ENCODE data around the gene SLC16A2.
A peak's percentile ranks its signal among the peaks of the same experiment; 100 is the strongest.

The SLC16A2 gene

DNA sequence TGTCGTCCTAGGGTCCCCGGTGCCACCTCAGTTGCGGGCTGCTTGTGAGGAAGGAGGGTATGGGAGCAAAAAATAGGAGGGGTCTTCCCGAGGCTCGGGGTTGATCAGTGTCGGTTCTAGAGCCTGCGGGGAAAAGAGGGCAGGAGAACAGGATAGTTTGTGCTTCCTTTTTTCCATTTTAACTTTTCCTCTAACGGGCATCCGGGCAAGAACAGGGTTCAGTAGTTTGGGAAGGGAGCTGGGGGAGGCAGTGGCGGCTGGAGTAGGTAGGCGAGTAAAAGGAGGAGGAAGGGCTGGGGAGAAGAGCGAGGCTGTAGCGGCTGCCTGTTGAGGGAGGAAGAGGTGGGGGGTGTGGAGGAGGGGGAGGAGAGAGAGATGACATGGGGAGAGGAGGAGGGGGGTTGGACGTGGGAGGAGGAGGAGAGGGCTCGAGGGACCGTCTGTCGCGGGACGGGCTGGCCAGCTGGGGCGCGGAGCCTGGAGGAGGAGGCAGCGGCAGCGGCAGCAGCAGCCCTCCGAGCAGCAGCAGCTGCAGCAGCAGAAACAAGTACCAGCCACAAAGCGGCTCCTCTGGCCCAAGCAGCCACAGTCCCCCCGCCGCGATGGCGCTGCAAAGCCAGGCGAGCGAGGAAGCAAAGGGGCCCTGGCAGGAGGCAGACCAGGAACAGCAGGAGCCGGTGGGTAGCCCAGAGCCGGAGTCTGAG, at the start of gene SLC16A2:
Gene SLC16A2, plus strand, starts transcription at position 458 of the 704 bp plus-strand sequence. Its CDS starts 145 bp downstream, at position 603.
- no peak for DNase-seq

DNA sequence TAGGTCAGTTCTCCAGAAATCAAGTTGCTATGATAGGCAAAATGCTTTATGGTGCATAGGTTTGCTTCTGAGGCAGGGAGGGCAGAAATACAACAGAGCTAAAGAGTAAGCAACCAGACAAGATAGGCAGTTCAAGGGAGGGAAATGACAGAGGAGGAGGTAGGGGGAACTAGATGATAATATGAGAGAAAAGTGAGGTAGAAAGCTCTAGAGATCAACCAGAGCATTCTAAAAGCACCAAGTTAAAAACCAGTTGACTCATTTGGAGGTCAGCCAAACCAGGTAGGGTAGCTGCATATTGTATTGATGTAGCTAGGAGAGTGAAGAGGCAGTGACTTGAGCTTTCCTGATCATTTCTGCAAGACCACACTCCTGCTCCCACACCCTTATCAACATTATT, 49.0 kb upstream of the SLC16A2 start:
- no peak for DNase-seq

DNA sequence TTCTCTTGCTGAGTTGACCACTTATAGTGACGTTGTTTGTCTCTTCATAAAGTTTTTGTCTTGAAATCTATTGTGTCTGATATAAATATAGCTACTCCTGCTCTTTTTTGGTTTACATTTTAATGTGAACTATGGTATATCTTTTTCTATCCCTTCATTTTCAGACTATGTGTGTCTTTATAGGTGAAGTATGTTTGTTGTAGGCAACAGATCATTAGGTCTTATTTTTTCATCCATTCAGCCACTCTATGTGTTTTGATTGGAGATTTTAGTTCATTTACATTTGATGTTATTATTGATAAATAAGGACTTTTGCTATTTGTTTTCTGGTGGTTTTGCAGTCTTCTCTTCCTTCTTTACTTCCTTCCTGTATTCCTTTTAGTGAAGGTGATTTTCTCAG, 44.0 kb upstream of the SLC16A2 start:
- DNase-seq: no peak

DNA sequence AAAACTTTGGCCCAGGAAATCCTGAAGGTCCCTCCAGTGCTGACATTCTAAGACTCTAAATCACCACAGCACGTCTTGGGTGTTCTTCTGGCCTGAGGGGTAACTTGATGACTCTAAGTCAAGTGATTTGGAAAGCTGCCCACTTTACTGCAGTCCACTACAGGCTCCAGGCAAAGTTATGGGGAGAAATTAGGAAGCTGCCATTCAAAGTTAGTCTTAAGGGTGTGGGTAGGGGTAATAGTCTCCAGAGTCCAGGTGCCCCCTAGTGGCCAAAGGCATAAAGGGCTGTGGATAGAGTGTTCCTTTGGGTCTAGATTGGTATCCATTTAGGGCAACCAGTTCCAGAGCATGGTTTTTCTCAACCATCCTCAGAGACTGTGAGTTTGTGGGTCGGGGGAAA, 38.7 kb upstream of the SLC16A2 start:
- peak; percentile 0 to 23 (median 8) for DNase-seq

DNA sequence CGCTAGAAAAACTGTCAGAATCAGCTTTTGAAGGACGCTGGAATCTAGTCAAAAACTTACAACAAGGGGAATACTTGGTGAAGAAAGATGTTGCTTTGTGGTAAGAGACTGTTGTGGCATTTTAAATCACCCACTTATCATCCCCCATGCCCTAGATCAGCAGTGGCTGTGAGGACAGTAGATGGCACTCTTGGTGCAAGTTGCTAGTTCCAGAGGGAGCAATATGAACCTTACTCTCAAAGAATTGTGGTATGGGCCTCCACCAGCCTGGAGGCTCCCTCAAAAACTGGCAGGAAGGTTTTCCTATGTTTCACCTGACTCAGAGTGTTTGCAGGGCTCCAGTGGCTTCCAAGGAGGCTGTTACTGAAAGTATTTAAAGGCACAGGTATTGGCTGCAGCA, 37.7 kb upstream of the SLC16A2 start:
- no peak for DNase-seq

DNA sequence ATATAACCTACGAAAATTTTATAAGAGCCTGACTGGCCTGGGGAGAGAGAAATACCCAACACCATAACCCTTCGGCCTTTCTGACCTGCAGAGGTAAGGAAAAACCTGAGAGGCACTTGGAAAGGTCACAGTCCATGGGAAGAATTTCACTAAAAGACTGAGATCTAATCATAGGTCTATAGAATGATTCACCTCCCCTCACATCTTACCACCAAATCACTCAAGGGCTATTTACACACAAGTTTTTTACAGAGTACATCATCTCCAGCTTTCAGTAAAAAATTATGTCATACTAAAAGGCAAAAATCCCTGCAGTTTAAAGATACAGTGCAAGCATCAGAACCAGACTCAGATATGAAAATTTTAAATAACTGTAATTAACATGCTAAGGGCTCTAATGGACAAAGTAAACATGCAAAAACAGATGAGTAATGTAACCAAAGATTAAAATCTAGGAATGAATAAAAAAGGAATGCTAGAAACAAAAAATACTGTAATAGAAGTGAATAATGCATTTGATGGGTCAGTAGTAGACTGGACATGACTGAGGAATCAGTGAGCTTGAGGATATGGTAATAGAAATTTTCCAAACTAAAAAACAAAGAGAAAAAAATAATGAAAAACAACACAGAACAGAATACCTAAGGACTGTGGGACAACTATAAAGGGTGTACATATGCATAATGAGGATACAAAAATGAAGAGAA, 32.1 kb upstream of the SLC16A2 start:
- DNase-seq: no peak

DNA sequence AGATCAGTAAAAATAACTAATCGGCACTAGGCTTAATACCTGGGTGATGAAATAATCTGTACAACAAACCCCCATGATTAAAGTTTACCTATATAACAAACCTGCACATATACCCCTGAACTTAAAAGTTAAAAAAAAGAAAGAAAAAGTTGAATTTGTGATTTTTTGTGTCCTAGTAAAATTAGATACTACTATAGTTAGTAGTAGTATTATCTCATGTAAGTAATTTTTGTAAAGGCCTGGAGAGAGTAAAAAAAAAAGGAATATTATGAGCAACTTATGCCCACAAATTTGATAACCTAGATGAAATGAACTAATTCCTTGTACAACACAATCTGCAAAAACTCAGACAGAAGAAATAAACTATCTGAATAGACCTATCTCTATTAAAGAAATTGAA, 25.7 kb upstream of the SLC16A2 start:
- no peak for DNase-seq

DNA sequence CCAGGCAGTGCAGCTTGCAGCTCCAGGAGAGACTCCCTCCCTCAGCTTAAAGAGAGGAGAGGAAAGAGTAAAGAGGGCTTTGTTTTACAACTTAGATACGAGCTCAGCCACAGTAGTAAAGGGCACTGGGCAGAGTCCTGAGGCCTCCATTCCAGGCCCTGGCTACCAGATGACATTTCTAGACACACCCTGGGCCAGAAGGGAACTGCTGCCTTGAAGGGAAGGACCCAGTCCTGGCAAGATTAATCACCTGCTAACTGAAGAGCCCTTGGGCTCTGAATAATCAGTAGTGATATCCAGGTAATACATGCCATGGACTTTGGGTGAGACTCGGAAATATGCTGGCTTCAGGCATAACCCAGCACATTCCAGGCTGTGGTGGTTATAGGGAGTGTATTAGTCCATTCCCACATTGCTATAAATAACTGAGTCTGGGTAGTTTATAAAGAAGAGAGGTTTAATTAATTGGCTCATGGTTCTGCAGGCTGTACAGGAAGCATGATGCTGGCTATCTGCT, 15.3 kb upstream of the SLC16A2 start:
- no peak for DNase-seq

DNA sequence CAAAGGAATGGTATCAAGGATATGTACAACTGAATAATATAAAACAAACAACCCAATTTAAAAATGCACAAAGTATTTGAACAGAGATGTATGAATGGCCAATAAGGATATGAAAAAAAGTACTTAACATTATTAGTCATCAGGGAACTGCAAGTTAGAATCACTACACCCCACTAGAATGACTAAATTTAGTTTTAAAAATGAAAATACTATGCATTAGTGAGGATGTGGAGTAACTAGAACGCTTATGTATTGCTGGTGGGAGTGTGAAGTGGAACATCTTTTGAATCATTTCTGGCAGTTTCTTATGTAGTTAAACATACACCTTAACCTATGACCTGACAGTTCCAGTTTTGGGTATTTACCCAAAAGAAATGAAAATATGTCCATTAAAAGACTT, 13.0 kb upstream of the SLC16A2 start:
- no peak for DNase-seq

DNA sequence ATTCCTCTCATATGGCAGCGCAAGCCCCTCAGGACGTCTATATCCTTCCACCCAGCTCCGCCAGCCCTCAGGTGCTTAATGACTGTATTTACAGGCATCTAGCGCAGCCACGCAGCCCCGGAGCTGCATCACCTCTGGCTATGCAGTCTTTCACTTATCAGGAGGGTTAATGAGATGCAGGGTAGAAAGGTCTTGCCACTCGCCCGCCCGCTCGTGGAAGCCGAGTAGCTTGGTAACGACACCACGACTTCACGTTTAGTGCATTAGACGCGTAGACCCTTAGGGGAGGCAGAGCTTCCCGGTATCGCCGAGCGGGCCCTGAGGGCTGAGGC, 1.5 kb upstream of the SLC16A2 start:
- no peak for DNase-seq

DNA sequence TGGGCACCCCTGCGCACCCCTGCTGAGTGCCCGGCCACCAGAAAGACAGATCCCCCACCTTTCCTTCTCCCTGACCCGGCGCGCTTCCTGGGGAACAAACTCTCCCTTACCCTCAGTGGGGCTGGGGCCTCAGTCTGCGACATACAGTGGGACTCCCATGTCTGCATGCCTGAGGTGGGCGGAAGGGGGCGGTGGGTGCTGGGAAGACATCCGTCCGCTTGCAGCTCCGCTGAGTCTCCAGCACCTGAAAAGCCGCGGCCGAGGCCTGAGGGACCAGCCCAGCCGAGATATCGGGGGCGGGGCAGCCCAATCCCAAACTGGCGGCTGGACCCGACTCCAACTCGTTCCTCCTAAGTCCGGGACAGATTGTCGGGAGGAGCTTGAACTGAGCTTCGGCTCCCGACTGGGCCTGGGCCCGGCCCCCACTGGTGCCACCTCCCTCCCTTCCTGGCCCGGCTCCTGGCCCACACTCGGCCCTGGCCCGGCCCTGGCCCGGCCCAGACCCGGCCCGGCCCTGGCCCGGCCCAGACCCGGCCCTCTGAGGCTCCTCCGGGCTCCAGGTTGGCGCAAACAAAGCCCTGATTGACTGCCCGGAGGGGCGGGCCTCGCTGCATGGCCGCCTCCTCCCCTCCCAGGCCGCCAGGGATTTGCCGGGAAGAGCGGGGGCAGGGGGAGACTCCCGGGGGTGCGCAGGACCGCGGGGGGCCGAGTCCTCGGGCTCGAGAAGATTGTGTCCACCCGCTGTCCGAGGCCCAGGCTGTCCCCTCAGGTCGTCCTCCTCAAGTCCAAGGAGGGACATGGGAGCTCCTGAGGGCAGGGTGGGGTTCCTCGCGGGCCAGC, 877 bp upstream of the SLC16A2 start:
- DNase-seq: peak in 2 of 4 experiments; percentile 0 to 1

DNA sequence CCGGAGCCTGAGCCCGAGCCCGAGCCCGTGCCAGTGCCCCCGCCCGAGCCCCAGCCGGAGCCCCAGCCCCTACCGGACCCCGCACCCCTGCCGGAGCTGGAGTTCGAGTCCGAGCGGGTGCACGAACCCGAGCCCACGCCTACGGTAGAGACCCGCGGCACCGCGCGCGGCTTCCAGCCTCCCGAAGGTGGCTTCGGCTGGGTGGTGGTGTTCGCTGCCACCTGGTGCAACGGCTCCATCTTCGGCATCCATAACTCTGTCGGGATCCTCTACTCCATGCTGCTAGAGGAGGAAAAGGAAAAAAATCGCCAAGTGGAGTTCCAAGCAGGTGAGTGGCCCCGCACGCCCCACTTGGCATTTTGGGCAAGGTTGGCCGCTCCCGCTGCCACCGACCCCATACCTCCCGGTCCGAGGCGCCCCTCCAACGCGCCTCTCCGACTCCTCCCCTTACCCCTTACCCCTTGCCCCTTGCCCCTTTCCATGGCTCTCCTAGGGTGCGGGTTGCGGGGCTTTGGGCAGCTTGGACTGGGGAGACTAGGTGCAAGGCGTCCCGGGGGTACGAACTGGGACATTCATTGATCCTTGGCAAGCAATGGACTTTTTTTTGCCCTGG, 553 bp downstream of the SLC16A2 start:
- DNase-seq: no peak

DNA sequence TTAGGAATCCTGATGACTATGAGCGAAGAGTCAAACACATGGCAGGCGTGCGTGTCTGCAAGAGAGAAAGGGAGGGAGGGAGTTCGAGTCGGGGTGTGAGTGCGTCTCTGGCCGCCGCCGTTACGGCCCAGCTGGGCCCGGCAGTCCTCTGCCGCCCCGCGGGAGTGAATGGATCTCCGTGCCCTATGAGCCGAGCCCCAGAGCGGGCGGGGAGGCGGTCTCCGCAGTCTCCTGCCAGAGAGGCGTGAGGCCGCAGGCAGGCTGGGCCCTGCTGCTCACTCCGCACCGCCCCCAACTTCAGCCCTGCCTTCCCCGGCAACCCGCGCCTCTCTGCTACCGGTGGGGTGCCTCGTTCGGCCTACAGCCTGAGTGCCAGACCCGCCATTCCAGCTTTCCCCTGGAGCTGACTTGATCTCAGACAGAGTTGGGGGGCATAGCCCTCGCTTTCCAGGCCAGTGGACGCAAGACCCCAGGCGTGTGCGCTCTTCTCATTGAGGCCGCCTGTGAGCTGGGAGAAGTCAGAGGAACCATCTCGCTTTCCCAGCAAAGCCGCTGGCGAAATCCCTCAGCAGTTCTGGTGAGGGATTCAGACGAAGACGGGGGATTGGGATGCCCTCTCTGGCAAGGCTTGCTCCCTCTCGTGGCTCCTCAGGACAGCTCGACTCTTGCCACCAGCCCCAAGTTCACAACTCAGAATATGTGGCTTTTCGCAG, 1.4 kb downstream of the SLC16A2 start:
- peak in 1 of 4 experiments; percentile 0 for DNase-seq

DNA sequence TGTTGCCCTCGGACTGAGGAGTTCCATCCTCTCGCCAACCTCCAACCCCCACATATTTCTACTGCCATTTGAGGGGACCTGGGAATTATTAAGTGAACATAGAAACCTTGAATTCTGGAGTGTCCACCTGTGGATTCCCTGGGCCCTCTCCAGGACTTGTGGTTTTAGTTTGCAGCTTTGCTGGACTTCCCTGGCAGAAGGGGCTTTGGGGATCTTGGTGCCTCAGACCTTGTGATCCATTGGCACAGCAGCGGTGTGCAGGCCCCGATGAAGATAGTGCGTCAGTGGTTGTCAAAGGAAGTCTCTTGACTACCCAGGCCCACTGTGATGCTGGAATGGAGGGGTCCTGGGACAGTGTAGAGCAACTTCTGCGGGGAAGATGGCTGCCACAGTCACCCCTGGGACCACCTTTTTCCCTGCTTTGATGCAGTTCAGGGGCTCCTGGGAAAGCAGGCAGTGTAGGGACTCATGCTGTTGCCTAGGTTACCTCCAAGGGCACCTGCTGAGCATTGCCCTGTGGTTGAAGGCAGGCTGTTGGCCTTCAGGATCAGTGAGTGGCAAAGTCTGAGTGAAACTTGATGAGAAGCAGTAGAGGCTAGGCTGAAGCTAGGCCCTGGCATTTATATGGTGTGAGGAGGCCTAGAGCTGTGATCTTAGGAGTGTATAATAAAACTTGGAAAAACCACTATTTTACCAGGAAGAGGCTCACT, 2.2 kb downstream of the SLC16A2 start:
- no peak for DNase-seq

DNA sequence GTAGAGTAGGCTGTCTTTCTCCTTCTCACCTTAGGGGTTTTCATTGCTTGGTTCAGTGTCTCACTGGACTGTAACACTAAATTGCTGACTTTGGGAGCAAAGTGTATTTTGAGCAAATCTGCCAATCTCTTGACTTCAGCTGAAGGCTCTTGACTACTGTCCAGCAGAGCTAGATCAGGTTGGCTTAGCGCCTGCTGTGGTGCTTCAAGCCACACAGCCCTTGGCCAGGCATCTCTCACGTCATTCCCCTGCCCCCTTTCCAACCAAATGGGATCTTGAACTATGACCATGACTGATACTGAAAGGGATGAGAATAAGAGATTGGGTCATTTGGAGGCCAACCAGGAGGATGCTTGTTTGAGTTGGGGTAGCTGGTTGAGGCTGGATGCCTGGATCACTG, 4.8 kb downstream of the SLC16A2 start:
- DNase-seq: no peak

DNA sequence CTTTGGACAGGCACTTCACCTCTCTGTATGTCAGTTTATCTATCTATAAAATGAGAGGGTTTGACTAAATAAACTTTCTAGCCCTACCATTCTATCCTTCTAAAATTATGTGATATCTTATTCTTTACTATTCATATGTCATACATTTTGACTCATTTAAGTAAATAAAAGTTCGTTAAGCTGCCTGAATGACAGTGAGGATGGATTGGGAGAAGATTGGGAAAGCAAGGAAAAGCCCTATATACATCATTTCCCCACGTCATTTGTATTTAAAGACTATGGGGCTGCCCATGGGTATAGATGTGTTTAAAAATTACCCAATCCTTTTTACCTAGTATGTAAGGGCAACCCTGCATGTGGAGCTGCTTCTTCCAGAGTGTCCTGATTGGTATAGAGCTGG, 5.3 kb downstream of the SLC16A2 start:
- no peak for DNase-seq

DNA sequence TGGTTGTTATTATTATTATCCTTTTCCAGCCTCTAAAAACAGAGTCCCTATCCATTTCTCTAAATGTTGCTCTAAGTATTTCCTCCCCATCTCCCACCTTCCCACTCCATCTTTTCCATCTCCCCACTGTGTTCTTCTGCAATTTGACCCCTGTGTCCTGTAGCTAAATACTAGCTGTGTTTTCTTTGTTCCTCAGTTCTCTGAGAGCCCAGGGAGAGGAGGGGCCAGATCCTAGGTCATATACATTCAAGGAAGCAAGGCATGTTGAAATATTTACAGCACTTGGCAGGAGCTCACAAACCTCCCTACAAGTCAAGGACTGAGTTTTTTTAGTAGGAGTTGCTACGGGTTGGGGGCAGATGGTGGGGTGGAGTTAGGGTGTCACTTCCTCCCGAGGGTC, 10.5 kb downstream of the SLC16A2 start:
- no peak for DNase-seq

DNA sequence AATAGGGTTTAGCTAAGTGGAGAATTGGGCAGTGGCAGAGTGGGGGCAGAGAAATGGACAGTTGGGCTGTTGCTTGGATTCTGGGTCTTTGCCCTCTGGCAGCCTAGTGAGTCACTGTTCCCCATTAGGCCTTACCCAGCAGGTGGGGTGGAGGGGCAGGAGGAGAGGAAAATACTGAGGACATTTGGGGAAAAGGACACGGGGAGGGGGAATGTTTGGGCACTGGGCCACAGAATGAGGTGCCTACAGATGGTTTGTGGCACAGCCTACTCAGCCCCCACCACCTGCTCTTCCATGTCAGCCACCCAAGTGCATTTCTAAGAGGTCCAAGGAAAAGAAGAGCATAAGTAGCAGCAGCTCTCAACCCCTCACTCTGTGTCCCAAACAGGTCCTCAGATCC, 13.0 kb downstream of the SLC16A2 start:
- DNase-seq: no peak

DNA sequence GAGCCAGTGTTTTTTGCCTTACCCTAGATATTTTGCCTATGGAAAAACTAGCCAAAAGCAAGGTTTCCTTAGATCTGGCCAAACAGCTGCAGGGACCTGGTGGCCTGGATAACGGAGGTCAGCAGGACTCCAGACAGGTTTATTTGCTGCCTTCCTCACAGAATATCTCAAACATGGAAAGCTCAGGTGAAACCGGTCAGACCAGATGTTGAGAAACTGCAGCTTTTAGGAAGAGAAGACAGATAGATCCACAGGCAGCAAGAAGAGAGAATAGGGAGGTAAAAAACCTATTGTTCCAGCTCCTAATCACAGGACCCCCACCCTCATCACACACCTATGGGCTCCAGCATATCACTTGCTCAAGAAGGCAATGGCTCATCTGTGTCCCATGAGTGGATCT, 16.2 kb downstream of the SLC16A2 start:
- no peak for DNase-seq

DNA sequence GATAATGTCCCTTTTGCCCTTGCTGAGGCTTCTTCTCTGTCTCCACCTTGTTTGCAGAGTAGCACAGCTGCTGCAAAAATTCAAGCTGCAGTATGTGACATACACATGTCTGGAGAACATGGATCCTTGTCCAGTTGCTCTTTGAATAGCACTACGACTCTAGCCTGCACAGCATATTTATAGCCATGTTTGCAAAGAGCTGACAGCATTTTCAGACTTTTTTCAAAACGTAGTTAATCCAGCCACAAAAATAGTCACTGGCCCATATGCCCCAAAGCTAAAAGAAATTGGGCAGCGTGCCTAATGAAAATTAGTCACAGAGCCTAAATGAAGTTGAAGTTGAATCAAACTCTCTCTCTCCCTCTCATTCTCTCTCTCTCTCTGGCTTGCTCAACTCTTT, 17.5 kb downstream of the SLC16A2 start:
- no peak for DNase-seq

DNA sequence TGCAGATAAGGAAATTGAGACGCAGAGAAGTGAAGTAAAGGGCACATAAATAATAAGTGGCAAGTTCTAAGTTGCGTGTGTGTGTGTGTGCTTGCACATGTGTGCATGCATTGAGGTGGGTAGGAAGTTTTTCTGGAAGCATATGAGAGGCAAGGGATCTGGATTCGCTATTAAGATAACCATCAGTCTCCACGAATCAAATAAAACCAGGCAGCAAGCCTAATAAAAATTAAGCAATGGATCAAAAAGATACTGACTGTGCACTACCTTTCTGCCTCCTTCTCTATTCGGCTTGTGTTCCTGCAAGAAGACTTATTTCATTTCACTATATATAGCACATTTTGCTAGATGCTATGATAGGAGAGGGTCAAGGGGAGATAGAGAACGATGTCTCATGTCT, 23.8 kb downstream of the SLC16A2 start:
- DNase-seq: no peak

DNA sequence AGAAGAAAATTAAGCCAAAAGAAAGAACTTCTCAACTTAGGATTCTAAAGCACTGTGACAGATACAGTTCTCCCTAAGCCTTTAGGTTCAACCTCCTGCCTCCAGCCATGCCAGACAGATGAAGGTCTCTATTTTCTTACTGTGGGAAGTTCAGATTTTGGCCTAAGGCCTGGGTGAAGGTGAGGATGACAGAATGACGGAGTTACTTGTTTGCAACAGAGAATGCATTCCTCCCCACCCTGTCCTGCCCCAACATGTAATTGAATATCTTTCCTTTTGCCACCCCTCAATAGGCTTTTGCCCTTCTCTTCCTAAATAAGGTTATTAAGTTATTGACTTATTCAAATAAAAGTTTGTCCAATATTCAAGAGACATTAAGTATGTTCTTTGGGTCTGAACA, 25.6 kb downstream of the SLC16A2 start:
- no peak for DNase-seq
